Body of pancreas (tissue), 4 donors: ENCODE measurements around the gene SH2D3A. TPM values are rescaled to one million over a fixed set of nuclear protein-coding genes. Genes with fewer than 3 reads are reported as not detected.

ENCODE experiments used
- ATAC-seq: fragments of 150-250 bp; one replicate; pipeline ENCODE4 v1.9.1; 2016
- DNase-seq, 4 donors: peaks; one replicate each; pipeline ENCODE4 v3.0.0-alpha.2; 2019
- H3K27ac ChIP-seq, 4 donors: fragments of 200-600 bp; sonication (generic); 1 replicate in 3 of 4; 2 replicates in 1 of 4; pipeline versions ENCODE4 v1.5.1 to v1.6.1; 2016 to 2019; ENCODE audit warnings: mild to moderate bottlenecking in 1 of 4, mixed read lengths in 1 of 4, moderate library complexity in 1 of 4
- H3K27me3 ChIP-seq, 2 donors: fragments of 200-600 bp; sonication (generic); one replicate each; pipeline ENCODE4 v1.6.0; 2016; ENCODE audit warnings: mild to moderate bottlenecking in 1 of 2
- H3K36me3 ChIP-seq, 2 donors: fragments of 200-600 bp; sonication (generic); replicated peaks in 1 of 2; 2 replicates each; pipeline ENCODE4 v1.5.1; 2016; ENCODE audit warnings: low read depth in 2 of 2; ENCODE audit not compliant: insufficient read depth in 1 of 2
- H3K4me1 ChIP-seq: fragments of 200-600 bp; sonication (generic); one replicate; pipeline ENCODE4 v1.6.0; 2016
- H3K4me3 ChIP-seq, 2 donors: fragments of 200-600 bp; sonication (generic); 1 replicate in 1 of 2; 2 replicates in 1 of 2; pipeline ENCODE4 v1.5.1; 2016 to 2019
- H3K9me3 ChIP-seq, 3 donors: fragments of 200-600 bp; sonication (generic); 1 replicate in 2 of 3; 2 replicates in 1 of 3; pipeline ENCODE4 v1.5.1; 2016
- POLR2A ChIP-seq, 3 donors: fragments of 450-650 bp; IDR thresholded peaks; one replicate each; pipeline ENCODE4 v1.6.1; 2016; ENCODE audit warnings: antibody characterized with exemption in 3 of 3, mild to moderate bottlenecking in 2 of 3
- WGBS, 2 donors: methylation state at CpG; one replicate each; pipeline ENCODE4 v1.1.5; 2017; 5-methylcytosine and 5-hydroxymethylcytosine counted together
- intact Hi-C: fragments of 100-400 bp; cut with DNase I; formaldehyde crosslinking; loops from one replicate; pipeline ENCODE4 v1.15.1; 2023
- total RNA-seq, 2 donors: library from RNA; depleted of rRNA; stranded (reverse); fragments of >200 nt; gene quantifications; one replicate each; pipeline ENCODE4 v1.1.0, GENCODE V29; 2016
- TF ChIP-seq, protein P1 (sequence below), 7 experiments: fragments of 450-650 bp in 4 of 7; fragments of 200-600 bp in 3 of 7; sonication (generic) in 3 of 7; IDR thresholded peaks; one replicate each; pipeline ENCODE4 v1.5.1; 2016 to 2019; ENCODE audit warnings: antibody characterized with exemption in 7 of 7

The SH2D3A gene
- total RNA-seq, 2 donors from 2014 or later = 18.4 to 60.0 TPM

- intact Hi-C loops = no loop called here
- Histone ChIP-seq H3K27ac (no peak overlapping the region), H3K4me1 (peaks cover 26% of the 10 kb centered on the region), H3K27me3 (no peaks in the 10 kb centered on the region), H3K4me3 (no peak overlapping the region), H3K36me3 (peaks cover 5 to 10% of the 10 kb centered on the region in 2 donors), H3K9me3 (no peaks in the 10 kb centered on the region)
- DNase-seq = no peak
- 84 to 88% methylated on average over 11 of the region's 11 CpGs for WGBS, 2 donors
- ATAC-seq = no peak
- TF ChIP-seq, protein P1, sequence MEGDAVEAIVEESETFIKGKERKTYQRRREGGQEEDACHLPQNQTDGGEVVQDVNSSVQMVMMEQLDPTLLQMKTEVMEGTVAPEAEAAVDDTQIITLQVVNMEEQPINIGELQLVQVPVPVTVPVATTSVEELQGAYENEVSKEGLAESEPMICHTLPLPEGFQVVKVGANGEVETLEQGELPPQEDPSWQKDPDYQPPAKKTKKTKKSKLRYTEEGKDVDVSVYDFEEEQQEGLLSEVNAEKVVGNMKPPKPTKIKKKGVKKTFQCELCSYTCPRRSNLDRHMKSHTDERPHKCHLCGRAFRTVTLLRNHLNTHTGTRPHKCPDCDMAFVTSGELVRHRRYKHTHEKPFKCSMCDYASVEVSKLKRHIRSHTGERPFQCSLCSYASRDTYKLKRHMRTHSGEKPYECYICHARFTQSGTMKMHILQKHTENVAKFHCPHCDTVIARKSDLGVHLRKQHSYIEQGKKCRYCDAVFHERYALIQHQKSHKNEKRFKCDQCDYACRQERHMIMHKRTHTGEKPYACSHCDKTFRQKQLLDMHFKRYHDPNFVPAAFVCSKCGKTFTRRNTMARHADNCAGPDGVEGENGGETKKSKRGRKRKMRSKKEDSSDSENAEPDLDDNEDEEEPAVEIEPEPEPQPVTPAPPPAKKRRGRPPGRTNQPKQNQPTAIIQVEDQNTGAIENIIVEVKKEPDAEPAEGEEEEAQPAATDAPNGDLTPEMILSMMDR (IDR thresholded peaks at IDR 0.05) = no peak
- no peak for TF ChIP-seq POLR2A (IDR thresholded peaks at IDR 0.05)
Measured at GRCh38 chr19:6714749-6715555, 52.3 kb downstream of the SH2D3A start.

DNA sequence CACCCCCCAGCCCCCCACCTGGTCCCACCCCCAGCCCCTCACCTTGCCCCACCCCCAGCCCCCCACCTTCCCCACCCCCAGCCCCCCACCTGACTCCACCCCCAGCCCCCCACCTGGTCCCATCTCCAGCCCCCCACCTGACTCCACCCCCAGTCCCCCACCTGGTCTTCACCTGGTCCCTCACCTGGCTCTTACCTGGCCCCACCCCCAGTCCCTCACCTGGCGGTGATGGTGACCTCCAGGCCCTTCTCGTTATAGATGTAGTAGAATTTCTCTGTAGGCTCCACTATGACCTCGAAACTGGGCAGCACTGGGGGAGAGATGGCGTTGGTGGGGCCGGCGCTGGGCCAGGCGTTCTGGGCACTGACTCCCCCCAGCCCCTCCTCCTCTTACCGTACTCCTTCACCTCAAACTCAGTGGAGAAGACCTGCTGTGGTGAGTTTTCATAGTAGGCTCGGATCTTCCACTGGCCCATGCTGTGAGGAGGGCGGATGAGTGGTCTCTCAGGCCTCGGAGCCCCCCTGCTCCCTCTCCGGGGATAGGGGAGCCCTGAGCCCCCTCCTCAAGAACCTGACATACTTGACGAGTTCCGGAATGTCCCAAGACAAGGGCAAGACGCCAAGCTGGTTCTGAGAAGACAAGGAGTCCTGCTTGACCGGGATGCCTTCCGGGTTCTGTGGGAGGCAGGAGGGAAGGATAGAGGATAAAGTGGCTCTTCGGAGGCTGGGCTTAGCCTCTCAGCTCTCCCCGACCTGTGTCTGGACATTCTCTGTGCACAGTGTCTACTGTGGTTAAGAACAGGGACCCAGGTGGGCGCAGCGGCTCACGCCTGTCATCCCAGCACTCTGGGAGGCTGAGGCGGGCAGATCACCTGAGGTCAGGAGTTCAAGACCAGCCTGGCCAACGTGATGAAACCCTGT, 53.2 kb downstream of the SH2D3A start:
- H3K27me3 ChIP-seq = no peaks in the 10 kb centered on the region
- H3K4me1 ChIP-seq = peaks cover 17% of the 10 kb centered on the region
- H3K9me3 ChIP-seq = no peaks in the 10 kb centered on the region
- DNase-seq = no peak
- no peak for TF ChIP-seq POLR2A (IDR thresholded peaks at IDR 0.05)
- TF ChIP-seq, protein P1 (IDR thresholded peaks at IDR 0.05) = no peak
- H3K27ac ChIP-seq = no peak overlapping the region
- 62 to 65% methylated on average over 14 to 24 of the region's 24 CpGs for WGBS, 2 donors
- no peak for ATAC-seq
- peaks cover 9 to 10% of the 10 kb centered on the region in 2 donors for H3K36me3 ChIP-seq
- intact Hi-C loops = no loop called here
- H3K4me3 ChIP-seq = no peak overlapping the region

- Histone ChIP-seq H3K27me3 (no peaks in the 10 kb centered on the region), H3K27ac (no peak overlapping the region), H3K9me3 (no peaks in the 10 kb centered on the region), H3K4me3 (no peak overlapping the region), H3K36me3 (peaks cover 9 to 10% of the 10 kb centered on the region in 2 donors), H3K4me1 (peaks cover 6% of the 10 kb centered on the region)
- intact Hi-C loops = no loop called here
- TF ChIP-seq POLR2A (IDR thresholded peaks at IDR 0.05) = no peak
- TF ChIP-seq, protein P1 (IDR thresholded peaks at IDR 0.05) = no peak
- no peak for ATAC-seq
- WGBS, 2 donors = 84 to 85% methylated on average over 20 of the region's 20 CpGs
- no peak for DNase-seq
Measured at GRCh38 chr19:6712692-6713670, 54.3 kb downstream of the SH2D3A start.

GRCh38 chr19:6712231-6712630, 55.0 kb downstream of the SH2D3A start:
- WGBS, 2 donors = 89% methylated on average over 9 to 16 of the region's 16 CpGs
- Histone ChIP-seq H3K4me3 (no peak overlapping the region), H3K4me1 (peaks cover 5% of the 10 kb centered on the region), H3K9me3 (no peaks in the 10 kb centered on the region), H3K27me3 (no peaks in the 10 kb centered on the region), H3K36me3 (peaks cover 8 to 9% of the 10 kb centered on the region in 2 donors), H3K27ac (no peak overlapping the region)
- no peak for TF ChIP-seq POLR2A (IDR thresholded peaks at IDR 0.05)
- TF ChIP-seq, protein P1 (IDR thresholded peaks at IDR 0.05) = no peak
- intact Hi-C loops = no loop called here
- DNase-seq (no peak), ATAC-seq (no peak)
